Body of pancreas (tissue), 4 donors: ENCODE data around the gene ZBED1. TPM values are rescaled to one million over a fixed set of nuclear protein-coding genes. Genes with fewer than 3 reads are reported as not detected.
"Not testable (repeated sequence)": the region's sequence is repeated elsewhere in the genome, so short reads cannot be mapped to it uniquely, and the experiment has no call there.

Source experiments
- ATAC-seq: fragments of 150-250 bp; one replicate; pipeline ENCODE4 v1.9.1; 2016
- DNase-seq, 4 donors: peaks; one replicate each; pipeline ENCODE4 v3.0.0-alpha.2; 2019
- H3K27ac ChIP-seq, 4 donors: fragments of 200-600 bp; sonication (generic); 1 replicate in 3 of 4; 2 replicates in 1 of 4; pipeline versions ENCODE4 v1.5.1 to v1.6.1; 2016 to 2019; ENCODE audit warnings: mild to moderate bottlenecking in 1 of 4, mixed read lengths in 1 of 4, moderate library complexity in 1 of 4
- H3K27me3 ChIP-seq, 2 donors: fragments of 200-600 bp; sonication (generic); one replicate each; pipeline ENCODE4 v1.6.0; 2016; ENCODE audit warnings: mild to moderate bottlenecking in 1 of 2
- H3K36me3 ChIP-seq, 2 donors: fragments of 200-600 bp; sonication (generic); replicated peaks in 1 of 2; 2 replicates each; pipeline ENCODE4 v1.5.1; 2016; ENCODE audit warnings: low read depth in 2 of 2; ENCODE audit not compliant: insufficient read depth in 1 of 2
- H3K4me1 ChIP-seq: fragments of 200-600 bp; sonication (generic); one replicate; pipeline ENCODE4 v1.6.0; 2016
- H3K4me3 ChIP-seq, 2 donors: fragments of 200-600 bp; sonication (generic); 1 replicate in 1 of 2; 2 replicates in 1 of 2; pipeline ENCODE4 v1.5.1; 2016 to 2019
- H3K9me3 ChIP-seq, 3 donors: fragments of 200-600 bp; sonication (generic); 1 replicate in 2 of 3; 2 replicates in 1 of 3; pipeline ENCODE4 v1.5.1; 2016
- POLR2A ChIP-seq, 3 donors: fragments of 450-650 bp; IDR thresholded peaks; one replicate each; pipeline ENCODE4 v1.6.1; 2016; ENCODE audit warnings: antibody characterized with exemption in 3 of 3, mild to moderate bottlenecking in 2 of 3
- WGBS, 2 donors: methylation state at CpG; one replicate each; pipeline ENCODE4 v1.1.5; 2017; 5-methylcytosine and 5-hydroxymethylcytosine counted together
- intact Hi-C: fragments of 100-400 bp; cut with DNase I; formaldehyde crosslinking; loops from one replicate; pipeline ENCODE4 v1.15.1; 2023
- total RNA-seq, 2 donors: library from RNA; depleted of rRNA; stranded (reverse); fragments of >200 nt; gene quantifications; one replicate each; pipeline ENCODE4 v1.1.0, GENCODE V29; 2016
- TF ChIP-seq, protein P1 (sequence below), 7 experiments: fragments of 450-650 bp in 4 of 7; fragments of 200-600 bp in 3 of 7; sonication (generic) in 3 of 7; IDR thresholded peaks; one replicate each; pipeline ENCODE4 v1.5.1; 2016 to 2019; ENCODE audit warnings: antibody characterized with exemption in 7 of 7

The ZBED1 gene
- total RNA-seq, 2 donors from 2014 or later: 35.5 to 39.2 TPM

DNA sequence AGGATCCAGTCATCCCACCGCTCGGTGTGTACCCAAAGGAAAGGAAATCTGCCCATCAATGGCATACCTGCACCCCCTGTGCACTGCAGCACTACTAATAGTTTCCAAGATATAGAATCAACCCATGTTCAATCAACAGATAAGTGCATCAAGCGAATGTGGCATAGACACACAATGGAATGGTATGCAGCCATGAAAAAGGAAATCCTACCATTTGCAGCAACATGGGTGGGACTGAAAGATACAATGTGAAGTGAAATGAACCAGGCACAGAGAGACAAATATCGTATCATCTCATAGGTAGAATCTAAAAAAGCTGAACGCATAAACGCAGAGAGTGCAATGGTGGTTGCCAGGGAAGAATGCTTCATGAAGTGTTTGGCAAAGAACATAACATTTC lies 42.5 kb downstream of the ZBED1 start:
- 81 to 89% methylated on average over 6 of the region's 6 CpGs for WGBS, 2 donors
- DNase-seq (no peak), ATAC-seq (no peak)
- intact Hi-C loops: no loop called here
- Histone ChIP-seq H3K27ac (no peak overlapping the region), H3K9me3 (no peaks in the 10 kb centered on the region), H3K36me3 (no peaks in the 10 kb centered on the region), H3K4me3 (no peak overlapping the region), H3K27me3 (no peaks in the 10 kb centered on the region), H3K4me1 (peaks cover 18% of the 10 kb centered on the region)
- no peak for TF ChIP-seq POLR2A (IDR thresholded peaks at IDR 0.05)
- TF ChIP-seq, protein P1, sequence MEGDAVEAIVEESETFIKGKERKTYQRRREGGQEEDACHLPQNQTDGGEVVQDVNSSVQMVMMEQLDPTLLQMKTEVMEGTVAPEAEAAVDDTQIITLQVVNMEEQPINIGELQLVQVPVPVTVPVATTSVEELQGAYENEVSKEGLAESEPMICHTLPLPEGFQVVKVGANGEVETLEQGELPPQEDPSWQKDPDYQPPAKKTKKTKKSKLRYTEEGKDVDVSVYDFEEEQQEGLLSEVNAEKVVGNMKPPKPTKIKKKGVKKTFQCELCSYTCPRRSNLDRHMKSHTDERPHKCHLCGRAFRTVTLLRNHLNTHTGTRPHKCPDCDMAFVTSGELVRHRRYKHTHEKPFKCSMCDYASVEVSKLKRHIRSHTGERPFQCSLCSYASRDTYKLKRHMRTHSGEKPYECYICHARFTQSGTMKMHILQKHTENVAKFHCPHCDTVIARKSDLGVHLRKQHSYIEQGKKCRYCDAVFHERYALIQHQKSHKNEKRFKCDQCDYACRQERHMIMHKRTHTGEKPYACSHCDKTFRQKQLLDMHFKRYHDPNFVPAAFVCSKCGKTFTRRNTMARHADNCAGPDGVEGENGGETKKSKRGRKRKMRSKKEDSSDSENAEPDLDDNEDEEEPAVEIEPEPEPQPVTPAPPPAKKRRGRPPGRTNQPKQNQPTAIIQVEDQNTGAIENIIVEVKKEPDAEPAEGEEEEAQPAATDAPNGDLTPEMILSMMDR (IDR thresholded peaks at IDR 0.05): no peak

DNA sequence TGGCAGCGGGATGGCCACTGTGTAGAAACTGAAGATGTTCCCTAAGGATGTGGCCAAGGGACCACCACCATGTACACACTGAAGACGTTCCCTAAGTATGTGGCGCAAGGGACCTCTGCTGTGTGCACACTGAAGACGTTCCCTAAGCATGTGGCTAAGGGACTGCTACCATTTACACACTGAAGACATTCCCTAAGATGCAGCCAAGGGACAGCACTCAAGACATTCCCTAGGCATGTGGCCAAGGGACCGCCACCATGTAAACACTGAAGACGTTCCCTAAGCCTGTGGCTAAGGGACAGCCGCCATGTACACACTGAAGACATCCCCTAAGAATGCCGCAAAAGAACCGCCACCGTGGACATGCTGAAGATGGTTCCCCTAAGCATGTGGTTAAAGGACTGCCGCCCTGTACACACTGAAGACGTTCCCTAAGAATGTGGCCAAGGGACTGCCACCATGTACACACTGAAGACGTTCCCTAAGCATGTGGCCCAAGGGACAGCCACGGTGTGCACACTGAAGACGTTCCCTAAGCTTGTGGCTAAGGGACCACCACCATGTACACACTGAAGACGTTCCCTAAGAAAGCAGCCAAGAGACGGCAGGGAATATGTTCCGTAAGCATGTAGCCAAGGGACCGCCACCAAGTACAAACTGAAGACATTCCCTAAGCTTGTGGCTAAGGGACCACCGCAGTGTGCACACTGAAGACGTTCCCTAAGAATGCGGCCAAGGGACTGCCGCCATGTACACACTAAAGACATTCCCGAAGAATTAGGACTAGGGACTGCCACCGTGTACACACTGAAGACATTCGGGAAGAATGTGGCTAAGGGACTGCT lies 43.3 kb downstream of the ZBED1 start:
- no peaks in the 10 kb centered on the region for H3K36me3 ChIP-seq
- ATAC-seq: no peak
- no peaks in the 10 kb centered on the region for H3K9me3 ChIP-seq
- TF ChIP-seq POLR2A (IDR thresholded peaks at IDR 0.05): no peak
- TF ChIP-seq, protein P1 (IDR thresholded peaks at IDR 0.05): no peak
- WGBS, 2 donors: 87 to 90% methylated on average over 19 to 26 of the region's 26 CpGs
- no peak overlapping the region for H3K4me3 ChIP-seq
- peaks cover 17% of the 10 kb centered on the region for H3K4me1 ChIP-seq
- no peaks in the 10 kb centered on the region for H3K27me3 ChIP-seq
- intact Hi-C loops: no loop called here
- no peak for DNase-seq
- H3K27ac ChIP-seq: no peak overlapping the region

DNA sequence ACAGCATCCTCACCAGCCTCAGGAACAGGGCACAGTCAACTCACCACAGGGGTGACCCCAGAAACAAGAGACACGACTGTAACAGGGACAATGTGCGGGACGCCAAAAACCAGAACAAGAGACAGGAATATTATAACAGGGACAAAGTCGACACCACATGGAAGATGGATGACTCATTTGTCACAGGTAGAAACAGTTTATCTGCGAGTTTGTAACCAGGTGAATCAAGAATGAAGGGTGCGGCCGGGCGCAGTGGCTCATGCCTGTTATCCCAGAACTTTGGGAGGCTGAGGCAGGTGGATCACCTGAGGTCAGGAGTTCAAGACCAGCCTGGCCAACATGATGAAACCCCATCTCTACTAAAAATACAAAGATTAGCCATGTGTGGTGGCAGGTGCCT lies 44.7 kb downstream of the ZBED1 start:
- H3K27me3 ChIP-seq, H3K4me1 ChIP-seq, DNase-seq, intact Hi-C loops, ATAC-seq, H3K9me3 ChIP-seq, H3K36me3 ChIP-seq, H3K4me3 ChIP-seq, H3K27ac ChIP-seq: not testable (repeated sequence)
- WGBS, 2 donors: 90 to 92% methylated on average over 8 of the region's 8 CpGs

DNA sequence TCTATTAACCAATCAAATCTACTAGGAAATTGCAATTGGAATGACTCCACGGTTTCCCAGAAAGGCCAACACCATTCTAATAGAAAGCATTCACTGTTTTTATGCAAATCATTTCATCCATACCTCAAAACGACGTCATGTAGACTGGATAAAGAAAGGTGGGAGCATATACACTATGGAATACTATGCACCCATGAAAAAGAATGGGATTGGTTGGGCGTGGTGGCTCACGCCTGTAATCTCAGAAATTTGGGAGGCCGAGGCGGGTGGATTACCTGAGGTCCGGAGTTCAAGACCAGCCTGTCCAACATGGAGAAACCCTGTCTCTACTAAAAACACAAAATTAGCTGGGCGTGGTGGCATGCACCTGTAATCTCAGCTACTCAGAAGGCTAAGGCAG lies 46.2 kb downstream of the ZBED1 start:
- H3K9me3 ChIP-seq, H3K4me1 ChIP-seq, H3K36me3 ChIP-seq, ATAC-seq, intact Hi-C loops, DNase-seq, H3K27ac ChIP-seq, H3K27me3 ChIP-seq, H3K4me3 ChIP-seq: not testable (repeated sequence)
- WGBS, 2 donors: 96 to 97% methylated on average over 9 of the region's 9 CpGs

DNA sequence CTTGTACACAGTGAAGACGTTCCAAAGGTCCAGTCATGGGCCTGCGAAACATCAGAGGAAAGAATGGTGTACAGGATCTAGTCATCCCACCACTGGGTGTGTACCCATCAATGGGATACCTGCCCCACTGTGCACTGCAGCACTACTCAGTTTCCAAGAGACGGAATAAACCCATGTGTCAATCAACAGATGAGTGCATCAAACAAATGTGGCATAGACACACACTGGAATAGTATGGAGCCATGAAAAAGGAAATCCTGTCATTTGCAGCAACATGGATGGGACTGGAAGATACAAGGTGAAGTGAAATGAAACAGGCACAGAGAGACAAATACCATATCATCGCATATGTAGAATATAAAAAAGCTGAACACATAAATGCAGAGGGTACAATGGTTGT lies 48.0 kb downstream of the ZBED1 start:
- no peaks in the 10 kb centered on the region for H3K9me3 ChIP-seq
- no peak for ATAC-seq
- no peak for DNase-seq
- TF ChIP-seq, protein P1 (IDR thresholded peaks at IDR 0.05): no peak
- no peak for TF ChIP-seq POLR2A (IDR thresholded peaks at IDR 0.05)
- no peaks in the 10 kb centered on the region for H3K4me1 ChIP-seq
- intact Hi-C loops: no loop called here
- H3K27ac ChIP-seq: no peak overlapping the region
- H3K27me3 ChIP-seq: no peaks in the 10 kb centered on the region
- 93 to 95% methylated on average over 4 of the region's 4 CpGs for WGBS, 2 donors
- H3K36me3 ChIP-seq: no peaks in the 10 kb centered on the region
- no peak overlapping the region for H3K4me3 ChIP-seq

DNA sequence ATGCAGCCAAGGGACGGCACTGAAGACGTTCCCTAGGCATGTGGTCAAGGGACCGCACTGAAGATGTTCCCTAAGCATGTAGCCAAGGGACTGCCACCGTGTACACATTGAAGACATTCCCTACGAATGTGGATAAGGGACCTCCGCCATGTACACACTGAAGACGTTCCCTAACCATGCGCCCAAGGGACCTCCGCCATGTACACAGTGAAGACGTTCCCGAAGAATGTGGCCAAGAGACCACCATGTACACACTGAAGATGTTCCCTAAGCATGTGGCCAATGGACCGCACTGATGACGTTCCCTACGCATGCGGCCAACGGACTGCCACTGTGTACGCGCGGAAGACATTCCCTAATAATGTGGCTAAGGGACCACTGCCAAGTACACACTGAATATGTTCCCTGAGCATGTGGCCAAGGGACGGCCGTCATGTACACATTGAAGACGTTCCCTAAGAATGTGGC lies 48.4 kb downstream of the ZBED1 start:
- H3K36me3 ChIP-seq: no peaks in the 10 kb centered on the region
- H3K4me3 ChIP-seq: no peak overlapping the region
- TF ChIP-seq, protein P1 (IDR thresholded peaks at IDR 0.05): no peak
- no peak for TF ChIP-seq POLR2A (IDR thresholded peaks at IDR 0.05)
- WGBS, 2 donors: 88 to 95% methylated on average over 22 of the region's 22 CpGs
- no peaks in the 10 kb centered on the region for H3K27me3 ChIP-seq
- DNase-seq: no peak
- no peak for ATAC-seq
- intact Hi-C loops: no loop called here
- no peak overlapping the region for H3K27ac ChIP-seq
- no peaks in the 10 kb centered on the region for H3K4me1 ChIP-seq
- H3K9me3 ChIP-seq: no peaks in the 10 kb centered on the region
